ENCODE results near the gene VWCE.
"Not testable (repeated sequence)": the region's sequence is repeated elsewhere in the genome, so short reads cannot be mapped to it uniquely, and the experiment has no call there.

The VWCE gene

DNA sequence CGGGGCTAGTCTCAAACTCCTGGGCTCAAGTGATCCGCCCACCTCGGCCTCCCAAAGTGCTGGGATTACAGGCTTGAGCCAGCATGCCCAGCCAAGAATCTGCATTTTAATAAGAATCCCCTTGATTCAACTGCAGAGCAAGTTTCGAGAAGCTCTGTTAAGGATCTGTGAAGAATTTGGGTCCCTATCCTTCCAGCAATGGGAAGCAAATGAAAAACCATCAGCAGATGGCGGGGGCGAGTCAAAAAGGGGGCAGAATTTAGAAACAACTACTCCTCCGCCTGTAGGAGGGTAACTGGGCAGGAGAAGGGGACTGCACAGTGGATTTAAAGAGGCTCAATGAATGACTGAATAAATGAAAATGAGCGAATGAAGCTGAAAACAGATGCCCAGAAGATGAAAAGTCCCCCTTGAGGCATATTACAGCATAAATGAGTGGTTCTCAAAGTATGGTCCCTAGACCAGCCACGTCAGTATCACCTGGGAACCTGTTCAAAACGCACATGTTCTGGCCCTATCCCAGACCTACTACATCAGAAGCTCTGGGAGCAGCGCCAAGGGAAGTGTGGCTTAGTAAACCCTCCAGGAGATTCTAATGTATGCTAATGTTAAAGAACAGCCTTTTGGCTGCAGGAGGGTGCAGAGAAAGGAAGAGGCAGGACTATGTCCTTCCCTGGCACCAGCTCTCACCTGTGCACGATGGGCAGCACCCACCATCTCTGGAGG is 15.0 kb downstream of the VWCE start:
- no peak for DNase-seq

DNA sequence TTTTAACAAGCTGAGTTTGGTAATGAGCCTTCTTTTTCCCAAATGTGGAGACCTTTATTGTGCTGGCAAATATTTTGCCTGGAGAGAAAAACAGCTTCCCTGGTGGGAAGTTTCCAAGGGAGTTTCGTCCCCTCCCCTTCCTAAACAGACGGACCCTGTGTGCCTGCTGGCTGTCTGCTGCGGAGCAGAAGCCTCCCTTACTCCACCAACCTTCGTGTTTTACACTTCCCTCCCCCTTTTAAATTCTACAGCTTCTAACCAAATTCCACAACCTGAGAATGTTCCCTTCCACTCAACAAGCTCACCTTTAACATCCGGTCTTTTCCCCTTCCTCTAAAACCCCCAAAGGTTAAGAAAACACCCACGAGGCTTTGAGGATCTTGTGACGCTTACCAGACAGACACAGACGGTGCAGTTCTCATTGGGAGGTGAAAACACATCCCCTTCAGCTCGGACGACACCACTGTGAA is 17.1 kb downstream of the VWCE start:
- DNase-seq: no peak

DNA sequence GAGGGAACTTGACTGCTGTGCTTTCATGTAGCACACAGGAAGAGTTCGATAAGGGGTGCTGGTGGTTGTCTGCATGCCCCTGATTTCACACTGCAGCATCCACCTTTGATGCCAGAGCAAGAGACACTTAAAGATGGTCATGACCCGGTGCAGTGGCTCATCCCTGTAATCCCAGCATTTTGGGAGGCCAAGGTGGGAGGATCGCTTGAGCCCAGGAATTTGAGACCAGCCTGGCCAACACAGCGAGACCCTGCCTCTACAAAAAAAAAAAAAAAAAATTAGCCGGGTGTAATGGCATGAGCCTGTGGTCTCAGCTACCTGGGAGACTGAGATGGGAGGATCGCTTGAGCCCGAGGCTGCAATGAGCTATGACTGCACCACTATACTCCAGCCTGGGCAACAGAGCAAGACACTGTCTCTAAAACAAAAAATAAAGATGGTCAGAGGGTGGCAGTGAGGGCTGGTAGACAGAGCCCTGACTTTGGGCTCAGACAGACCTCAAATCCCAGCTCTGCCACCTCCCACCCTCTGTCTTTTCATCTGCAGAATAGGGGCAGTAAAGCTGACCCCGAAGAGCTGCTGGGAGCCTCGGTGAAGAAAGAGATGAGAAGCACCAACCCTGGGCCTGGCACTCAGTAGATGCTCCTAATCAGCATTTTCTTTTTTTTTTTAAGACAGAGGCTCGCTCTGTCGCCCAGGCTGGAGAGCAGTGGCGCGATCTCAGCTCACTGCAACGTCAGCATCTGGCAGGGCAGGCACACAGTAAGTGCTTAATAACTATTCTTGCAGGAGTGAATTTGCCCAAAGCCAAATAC is 17.7 kb downstream of the VWCE start:
- DNase-seq: no peak

- DNase-seq: no peak
Observed at GRCh38 chr11:61275191-61275590, 19.9 kb downstream of the VWCE start.

GRCh38 chr11:61274084-61274483 is 21.0 kb downstream of the VWCE start:
- DNase-seq: no peak

DNA sequence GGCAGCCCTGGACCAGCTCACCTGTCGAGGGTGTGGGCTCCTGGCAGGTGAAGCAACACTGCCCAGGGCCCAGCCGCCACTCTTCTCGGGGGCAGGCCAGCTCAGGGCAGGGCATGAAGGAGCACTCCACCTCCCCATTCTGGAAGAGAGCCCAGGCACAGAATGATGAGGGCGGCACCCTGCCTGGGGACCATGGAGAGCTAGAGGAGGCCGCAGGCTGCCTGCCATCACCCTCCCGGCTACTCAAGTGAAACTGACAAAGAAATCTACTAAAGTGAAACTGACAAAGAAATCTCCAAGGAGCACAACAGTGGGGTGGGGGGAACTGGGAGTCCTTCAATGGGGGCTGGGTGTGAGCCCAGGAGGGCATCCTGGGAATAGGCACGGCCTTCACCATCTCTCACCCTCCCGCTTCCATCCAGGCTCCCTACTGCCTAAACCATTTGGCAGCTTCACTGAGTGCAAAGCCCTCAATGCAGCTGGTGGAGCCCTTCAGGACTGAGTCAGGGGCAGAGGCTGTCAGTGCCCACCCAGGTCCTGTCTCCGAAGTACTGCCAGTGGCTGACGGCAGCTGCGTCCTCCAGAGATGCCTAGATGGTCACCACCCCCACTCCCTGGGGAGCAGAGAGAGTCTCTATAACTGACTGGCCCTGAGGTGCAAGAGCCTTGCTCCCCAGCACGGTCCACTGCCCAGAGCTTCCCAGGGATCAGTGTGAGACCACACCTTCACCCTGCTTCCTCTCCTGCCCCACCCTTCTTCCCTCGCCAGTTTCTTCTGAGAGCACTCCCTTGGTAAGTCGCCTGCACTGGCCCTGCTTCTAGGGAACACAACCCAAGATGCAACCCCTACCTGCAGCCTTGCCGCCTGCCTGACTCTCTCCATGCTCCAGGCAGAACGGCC is 21.7 kb downstream of the VWCE start:
- DNase-seq: no peak

- no peak for DNase-seq
Observed at GRCh38 chr11:61272731-61273130, 22.4 kb downstream of the VWCE start.

DNA sequence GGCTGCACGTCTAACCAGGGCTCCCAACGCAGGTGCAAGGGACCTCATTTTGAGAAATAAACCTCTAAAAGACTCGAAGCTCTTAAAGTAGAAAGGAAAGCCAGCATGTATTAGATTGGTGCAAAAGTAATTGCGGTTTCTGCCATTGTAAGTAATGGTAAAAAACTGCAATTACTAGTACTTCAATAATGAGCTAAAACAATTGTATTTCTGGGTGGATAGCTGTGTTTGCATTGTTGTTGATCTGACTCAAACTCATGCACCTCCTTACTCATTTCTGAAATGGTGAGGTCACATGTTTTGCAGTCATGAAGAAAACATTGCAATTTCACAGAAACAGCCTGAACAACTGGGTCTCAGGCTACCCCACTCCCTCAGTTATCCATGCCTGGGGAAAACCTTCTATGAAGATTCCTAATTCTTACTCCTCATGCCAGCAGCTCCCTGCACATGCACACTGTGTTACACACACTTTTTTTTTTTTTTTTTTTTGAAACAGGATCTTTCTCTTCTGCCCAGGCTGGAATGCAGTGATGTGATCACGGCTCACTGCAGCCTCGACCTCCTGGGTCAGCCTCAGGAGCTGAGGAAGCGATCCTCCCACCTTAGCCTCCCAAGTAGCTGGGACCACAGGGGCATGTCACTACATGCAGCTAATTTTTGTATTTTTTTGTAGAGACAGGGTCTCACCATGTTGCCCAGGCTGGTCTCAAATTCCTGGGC is 24.6 kb downstream of the VWCE start:
- DNase-seq: no peak

DNA sequence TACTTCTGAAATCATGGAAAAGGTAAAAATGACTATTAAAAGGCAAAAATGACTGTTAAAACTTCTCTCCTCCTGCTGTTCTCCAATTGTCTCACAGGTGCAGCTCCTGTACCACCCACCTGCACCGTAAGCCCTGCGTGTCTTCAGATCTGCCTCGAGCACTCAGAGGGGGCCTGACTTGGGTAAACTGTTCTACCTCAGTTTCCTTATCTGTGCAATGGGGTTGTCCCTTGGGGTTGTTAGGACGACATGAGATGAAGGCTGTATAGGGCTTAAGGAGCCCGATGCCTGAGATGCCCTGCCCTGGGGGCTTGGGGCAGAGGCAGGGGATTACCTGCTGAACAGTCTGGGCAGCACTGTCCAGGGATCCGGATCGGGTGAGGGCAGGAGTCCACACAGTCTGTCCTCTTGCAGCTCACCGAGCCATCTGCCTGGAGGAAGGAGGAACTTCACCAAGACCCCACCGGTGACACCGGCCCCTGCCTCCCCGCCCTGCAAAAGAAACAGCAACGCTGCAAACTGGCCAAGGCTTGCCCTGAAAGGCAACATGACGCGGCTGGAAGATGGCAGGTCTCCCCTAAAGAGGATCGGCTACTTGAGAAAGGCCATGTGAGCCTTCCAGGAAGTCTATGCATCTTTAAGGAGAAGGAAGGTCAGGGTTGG is 26.4 kb downstream of the VWCE start:
- no peak for DNase-seq

- DNase-seq: no peak
Observed at GRCh38 chr11:61267437-61267841, 27.7 kb downstream of the VWCE start.

- DNase-seq: no peak
Observed at GRCh38 chr11:61266602-61267001, 28.5 kb downstream of the VWCE start.

GRCh38 chr11:61265357-61265756 is 29.8 kb downstream of the VWCE start:
- DNase-seq: no peak

DNA sequence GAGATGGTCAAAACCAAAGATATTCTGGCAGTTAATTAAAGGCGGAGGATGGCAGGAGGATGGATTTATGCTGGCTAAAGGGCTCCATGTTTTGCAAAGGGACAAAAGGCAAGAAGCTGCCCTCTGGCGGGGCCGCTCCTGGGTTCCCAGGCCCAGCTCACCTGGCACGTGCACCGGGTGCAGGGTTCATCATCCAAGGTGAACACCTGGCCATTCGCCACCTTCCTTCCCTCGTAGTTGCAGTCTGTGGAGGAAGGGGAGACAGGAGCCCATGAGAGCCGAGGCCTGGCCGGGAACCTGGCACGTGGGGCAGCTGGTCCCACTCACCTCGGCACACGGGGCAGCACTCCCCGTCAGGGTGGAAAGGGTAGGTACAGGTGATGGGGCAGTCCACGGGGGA is 30.3 kb downstream of the VWCE start:
- no peak for DNase-seq

DNA sequence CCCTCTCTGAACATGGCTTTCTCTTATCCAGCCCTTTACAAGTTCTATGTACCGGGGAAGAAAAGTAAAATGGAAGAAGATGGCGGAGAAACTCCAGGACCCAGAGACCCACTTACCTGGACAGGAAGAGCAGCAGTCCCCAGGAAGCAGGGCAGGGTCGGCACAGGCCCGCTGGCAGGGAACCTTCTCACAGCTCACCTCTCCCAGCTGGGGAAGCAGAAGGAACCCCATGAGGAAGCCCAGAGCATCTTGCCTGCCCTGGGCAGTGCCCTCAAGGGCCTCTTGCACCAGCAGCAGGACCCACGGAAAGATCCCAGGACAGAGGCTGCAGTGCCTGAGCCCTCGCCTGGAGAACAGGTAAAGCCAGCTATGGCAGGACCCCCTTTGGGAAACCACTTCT is 30.7 kb downstream of the VWCE start:
- DNase-seq: no peak

- no peak for DNase-seq
Observed at GRCh38 chr11:61259363-61259762, 35.8 kb downstream of the VWCE start.

DNA sequence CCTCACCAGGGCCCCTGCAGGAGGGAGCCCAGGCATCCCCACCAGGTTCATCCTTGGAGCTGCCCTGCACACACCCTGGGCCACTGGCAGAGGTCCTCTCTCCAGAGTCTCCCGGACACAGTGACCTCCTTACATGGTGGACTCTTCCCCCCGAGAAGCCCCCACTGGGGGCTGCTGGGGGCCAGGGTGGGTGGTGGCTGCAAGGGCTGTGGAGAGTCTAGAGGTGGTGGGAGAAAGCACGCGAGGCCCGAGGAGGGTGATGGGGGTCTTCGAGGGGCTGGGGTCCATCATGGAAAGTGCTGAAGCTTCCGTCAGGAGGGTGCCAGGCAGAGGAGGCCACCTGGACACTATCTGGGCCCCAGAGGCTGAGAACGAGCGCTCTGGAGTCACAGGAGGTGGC is 36.6 kb downstream of the VWCE start:
- no peak for DNase-seq

DNA sequence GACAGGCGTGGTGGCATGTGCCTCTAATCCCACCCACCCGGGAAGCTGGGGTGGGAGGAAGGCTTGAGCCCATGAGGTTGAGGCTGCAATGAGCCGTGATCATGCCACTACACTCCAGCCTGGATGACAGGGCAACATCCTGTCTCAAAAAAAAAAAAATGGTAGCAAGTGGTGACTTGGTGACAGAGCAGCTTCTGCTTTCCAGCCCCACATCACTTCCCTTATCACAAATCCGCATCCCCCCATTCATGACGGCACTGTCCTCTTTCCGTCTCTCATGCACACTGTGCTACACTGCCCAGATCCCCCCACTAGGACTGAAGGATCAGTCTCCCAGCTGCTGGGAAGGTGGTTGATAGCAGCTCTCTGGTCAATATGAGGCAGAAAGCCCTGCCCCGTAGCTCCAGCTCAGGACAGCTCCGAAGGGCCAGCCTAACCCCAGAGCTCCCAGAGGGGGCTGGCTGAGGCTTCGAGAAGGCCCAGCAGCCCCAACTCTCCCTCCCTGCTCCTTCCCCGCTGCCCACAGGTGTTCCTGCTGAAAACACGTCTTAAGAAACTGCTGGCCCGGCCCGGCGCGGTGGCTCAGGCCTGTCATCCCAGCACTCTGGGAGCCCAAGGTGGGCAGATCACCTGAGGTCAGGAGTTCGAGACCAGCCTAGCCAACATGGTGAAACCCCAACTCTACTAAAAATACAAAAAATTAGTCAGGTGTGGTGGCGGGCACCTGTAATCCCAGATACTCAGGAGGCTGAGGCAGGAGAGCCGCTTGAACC is 38.2 kb downstream of the VWCE start:
- no peak for DNase-seq

DNA sequence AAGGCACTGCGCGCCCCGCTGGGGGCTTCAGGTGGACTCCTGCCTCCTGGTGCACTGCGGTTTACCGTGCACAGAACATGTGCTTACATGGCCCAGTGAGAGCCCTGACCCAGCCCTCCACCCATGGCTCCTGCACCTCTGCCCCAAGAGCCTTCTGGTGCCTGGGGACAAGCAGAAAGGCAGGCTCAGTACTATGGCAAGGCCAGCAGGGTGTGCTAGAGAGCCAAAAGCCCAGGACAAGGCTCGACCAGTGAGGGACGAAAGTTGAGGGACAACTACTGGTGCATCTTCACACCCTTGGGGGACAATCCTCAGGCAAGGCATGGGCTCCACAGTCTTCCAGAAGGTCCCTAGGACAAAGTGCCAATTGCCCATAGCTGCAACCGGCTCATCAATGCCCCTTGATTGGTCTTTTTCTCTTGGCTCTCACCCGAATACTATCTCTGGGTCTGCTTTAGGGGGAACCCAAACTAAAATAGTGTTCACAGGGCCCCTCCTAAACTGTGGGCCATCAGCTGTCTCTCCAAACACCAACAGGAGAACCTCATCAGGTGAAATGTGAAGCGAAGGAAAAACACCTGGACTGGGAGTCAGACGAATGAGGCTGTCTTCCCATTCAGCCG is 40.6 kb downstream of the VWCE start:
- DNase-seq: no peak

GRCh38 chr11:61252332-61252731 is 42.8 kb downstream of the VWCE start:
- not testable (repeated sequence) for DNase-seq
